Epithelial cell of esophagus (primary cell): Measurements from ENCODE around the gene TECR.
"Not testable (repeated sequence)": the region's sequence is repeated elsewhere in the genome, so short reads cannot be mapped to it uniquely, and the experiment has no call there.

Experiments used
- DNase-seq: peaks from one replicate; pipeline ENCODE4 v3.0.0; 2010; ENCODE audit warnings: low read depth
- H3K4me3 ChIP-seq: 2 replicates; pipeline ENCODE4 v1.5.1; 2011; ENCODE audit warnings: mild to moderate bottlenecking, low read length, control low read depth
- CTCF ChIP-seq: IDR thresholded peaks from 2 replicates; pipeline ENCODE4 v1.5.1; 2011; ENCODE audit warnings: low read depth, mild to moderate bottlenecking, low read length, control low read depth, inconsistent platforms; ENCODE audit not compliant: insufficient read depth; ENCODE audit errors: missing control alignments

The TECR gene

GRCh38 chr19:14599548-14600147 is 70.3 kb downstream of the TECR start:
- DNase-seq, result no peak
- TF ChIP-seq CTCF, result no peak
- no peak overlapping the region for H3K4me3 ChIP-seq

- DNase-seq, result no peak
- no peak for TF ChIP-seq CTCF
- no peak overlapping the region for H3K4me3 ChIP-seq
Observed at GRCh38 chr19:14603990-14604387, 74.6 kb downstream of the TECR start.

- no peak for DNase-seq
- no peak overlapping the region for H3K4me3 ChIP-seq
- TF ChIP-seq CTCF, result no peak
Observed at GRCh38 chr19:14606627-14607026, 77.2 kb downstream of the TECR start.

GRCh38 chr19:14611051-14611450 is 81.7 kb downstream of the TECR start:
- TF ChIP-seq CTCF, result no peak
- H3K4me3 ChIP-seq, result no peak overlapping the region
- DNase-seq, result no peak

- DNase-seq, H3K4me3 ChIP-seq: not testable (repeated sequence)
Observed at GRCh38 chr19:14612242-14612641, 82.8 kb downstream of the TECR start.

GRCh38 chr19:14612657-14613056 is 83.3 kb downstream of the TECR start:
- no peak overlapping the region for H3K4me3 ChIP-seq

GRCh38 chr19:14613399-14614098 is 84.2 kb downstream of the TECR start:
- DNase-seq, H3K4me3 ChIP-seq: not testable (repeated sequence)

More at GRCh38 chr19:14612657-14613056, 83.3 kb downstream of the TECR start:
- DNase-seq, result no peak
- TF ChIP-seq CTCF, result no peak

- no peak for TF ChIP-seq CTCF
- H3K4me3 ChIP-seq, result no peak overlapping the region
- DNase-seq, result no peak
Observed at GRCh38 chr19:14614099-14614412, 84.7 kb downstream of the TECR start.
